Liver (tissue), 9 donors: ENCODE measurements around the gene ATXN1. TPM values are rescaled to one million over a fixed set of nuclear protein-coding genes. Genes with fewer than 3 reads are reported as not detected.
A peak's percentile ranks its signal among the peaks of the same experiment; 100 is the strongest.

ENCODE experiments used
- DNase-seq: peaks from one replicate; pipeline ENCODE4 v3.0.0-alpha.2; 2017; ENCODE audit warnings: low spot score
- H3K27ac ChIP-seq, 2 donors: one replicate each; pipeline ENCODE4 v1.7.0; 2013; ENCODE audit warnings: inconsistent platforms in 2 of 2, low read length in 2 of 2, control low read depth in 1 of 2, low read depth in 1 of 2, mild to moderate bottlenecking in 1 of 2
- H3K27me3 ChIP-seq, 4 donors: one replicate each; pipeline versions ENCODE4 v1.6.1 to v1.7.0; 2013; ENCODE audit warnings: low read length in 3 of 4, inconsistent platforms in 1 of 4, mild to moderate bottlenecking in 1 of 4, moderate library complexity in 1 of 4; ENCODE audit not compliant: control insufficient read depth in 4 of 4, insufficient read depth in 4 of 4
- H3K36me3 ChIP-seq, 4 donors: one replicate each; pipeline versions ENCODE4 v1.6.1 to v1.7.0; 2013; ENCODE audit warnings: low read length in 3 of 4, mild to moderate bottlenecking in 3 of 4, low read depth in 1 of 4, moderate library complexity in 1 of 4; ENCODE audit not compliant: control insufficient read depth in 4 of 4, insufficient read depth in 3 of 4
- H3K4me1 ChIP-seq, 4 donors: one replicate each; pipeline versions ENCODE4 v1.6.1 to v1.7.0; 2013; ENCODE audit warnings: low read length in 3 of 4, mild to moderate bottlenecking in 3 of 4, moderate library complexity in 1 of 4; ENCODE audit not compliant: control insufficient read depth in 4 of 4, insufficient read depth in 4 of 4
- H3K4me3 ChIP-seq, 3 donors: one replicate each; pipeline versions ENCODE4 v1.6.1 to v1.7.0; 2013; ENCODE audit warnings: low read length in 3 of 3, control low read depth in 1 of 3, low read depth in 1 of 3, mild to moderate bottlenecking in 1 of 3
- H3K9ac ChIP-seq, 2 donors: one replicate each; pipeline ENCODE4 v1.7.0; 2013; ENCODE audit warnings: low read length in 2 of 2, mild to moderate bottlenecking in 2 of 2, moderate library complexity in 2 of 2, control low read depth in 1 of 2, low read depth in 1 of 2
- H3K9me3 ChIP-seq, 4 donors: one replicate each; pipeline versions ENCODE4 v1.6.1 to v1.7.0; 2013; ENCODE audit warnings: low read length in 3 of 4; ENCODE audit not compliant: control insufficient read depth in 4 of 4
- EGR1 ChIP-seq, 2 donors: IDR thresholded peaks; 2 replicates each; pipeline ENCODE4 v1.6.1; 2016 to 2018; ENCODE audit warnings: antibody characterized with exemption in 2 of 2, low read depth in 2 of 2
- FOXA1 ChIP-seq: IDR thresholded peaks from 2 replicates; pipeline ENCODE4 v1.6.1; 2016; ENCODE audit warnings: antibody characterized with exemption
- FOXA2 ChIP-seq: IDR thresholded peaks from 2 replicates; pipeline ENCODE4 v1.6.1; 2016; ENCODE audit warnings: antibody characterized with exemption
- GABPA ChIP-seq, 2 donors: IDR thresholded peaks in 1 of 2; conservative IDR thresholded peaks in 1 of 2; 2 replicates each; pipeline ENCODE4 v1.6.1; 2016; ENCODE audit warnings: antibody characterized with exemption in 2 of 2, mild to moderate bottlenecking in 1 of 2, moderate library complexity in 1 of 2
- HNF4A ChIP-seq, 2 donors: conservative IDR thresholded peaks; 2 replicates each; pipeline ENCODE4 v1.6.1; 2016; ENCODE audit warnings: antibody characterized with exemption in 2 of 2, mild to moderate bottlenecking in 2 of 2
- HNF4G ChIP-seq: IDR thresholded peaks from 2 replicates; pipeline ENCODE4 v1.6.1; 2016; ENCODE audit warnings: antibody characterized with exemption
- JUND ChIP-seq, 2 donors: IDR thresholded peaks; 2 replicates each; pipeline ENCODE4 v1.6.1; 2016; ENCODE audit warnings: antibody characterized with exemption in 2 of 2
- NR2F2 ChIP-seq: IDR thresholded peaks from 2 replicates; pipeline ENCODE4 v1.6.1; 2016; ENCODE audit warnings: antibody characterized with exemption
- RAD21 ChIP-seq, 2 donors: IDR thresholded peaks; 2 replicates each; pipeline ENCODE4 v1.6.1; 2016; ENCODE audit warnings: antibody characterized with exemption in 2 of 2, mild to moderate bottlenecking in 2 of 2
- RXRA ChIP-seq, 2 donors: IDR thresholded peaks; 2 replicates each; pipeline ENCODE4 v1.6.1; 2017 to 2018; ENCODE audit warnings: antibody characterized with exemption in 2 of 2, mild to moderate bottlenecking in 1 of 2
- SP1 ChIP-seq: IDR thresholded peaks from 2 replicates; pipeline ENCODE4 v1.6.1; 2018; ENCODE audit warnings: antibody characterized with exemption, mild to moderate bottlenecking
- TAF1 ChIP-seq: conservative IDR thresholded peaks from 2 replicates; pipeline ENCODE4 v1.6.1; 2016; ENCODE audit warnings: antibody characterized with exemption, mild to moderate bottlenecking
- YY1 ChIP-seq: IDR thresholded peaks from 2 replicates; pipeline ENCODE4 v1.6.1; 2016; ENCODE audit warnings: antibody characterized with exemption, mild to moderate bottlenecking
- WGBS: extraction: QIAGEN DNeasy Blood & Tissue Kit; methylation state at CpG from one replicate; pipeline ENCODE4 v1.1.7; 2013; 5-methylcytosine and 5-hydroxymethylcytosine counted together
- polyA plus RNA-seq, 2 donors: library from polyadenylated mRNA; stranded (reverse) in 1 of 2; unstranded in 1 of 2; fragments of 200-250 nt in 1 of 2; fragments of >200 nt in 1 of 2; fragmentation: Nextera tagmentation in 1 of 2; extraction: Ambion mirVana in 1 of 2; gene quantifications; one replicate each; pipeline versions ENCODE4 v1.2.1 to v1.2.3, GENCODE V29; 2013 to 2015
- total RNA-seq, 2 donors: library from RNA; depleted of rRNA; stranded (reverse); fragments of >200 nt; gene quantifications; one replicate each; pipeline ENCODE4 v1.2.3, GENCODE V29; 2014
- TF ChIP-seq, protein P1 (sequence below): IDR thresholded peaks from 2 replicates; pipeline ENCODE4 v1.6.1; 2016; ENCODE audit warnings: antibody characterized with exemption, mild to moderate bottlenecking
- TF ChIP-seq, protein P2 (sequence below): fragments of 150-350 bp; IDR thresholded peaks from 2 replicates; pipeline ENCODE4 v1.5.1; 2017; ENCODE audit warnings: improper control_type of control experiment, low read depth, low read length; ENCODE audit not compliant: missing input control
- TF ChIP-seq, protein P3 (sequence below): IDR thresholded peaks from 2 replicates; pipeline ENCODE4 v1.6.1; 2016; ENCODE audit warnings: antibody characterized with exemption
- TF ChIP-seq, protein P4 (sequence below): IDR thresholded peaks from 2 replicates; pipeline ENCODE4 v1.6.1; 2016; ENCODE audit warnings: antibody characterized with exemption
- TF ChIP-seq, protein P5 (sequence below): IDR thresholded peaks from 2 replicates; pipeline ENCODE4 v1.6.1; 2016; ENCODE audit warnings: antibody characterized with exemption
- donor health status: healthy.
- donor health status: healthy.
- donor health status: healthy.
- donor health status: healthy.
- donor health status: healthy.

ATXN1 gene
- total and polyA plus RNA-seq, 4 donors: 4.3 to 29.7 (median 8.2) TPM

DNA sequence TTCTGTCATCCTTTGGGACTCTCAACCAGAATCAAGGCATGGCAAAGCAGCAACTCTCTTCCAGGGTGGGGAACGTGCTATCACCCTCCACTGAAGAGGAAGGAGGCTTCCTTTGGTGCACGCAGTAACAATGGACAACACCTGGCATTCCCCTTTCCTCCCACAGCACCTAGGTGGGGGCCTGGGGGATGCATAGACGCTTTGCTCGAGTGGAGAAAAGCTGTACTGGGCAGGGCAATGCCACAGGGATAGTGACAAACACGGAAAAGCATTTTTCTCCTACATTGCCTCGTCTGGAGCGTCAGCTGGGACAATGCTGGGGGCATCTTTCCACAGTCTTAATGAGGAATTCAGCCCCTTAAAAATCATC, 439.9 kb downstream of the ATXN1 start:
- TF ChIP-seq, protein P1, sequence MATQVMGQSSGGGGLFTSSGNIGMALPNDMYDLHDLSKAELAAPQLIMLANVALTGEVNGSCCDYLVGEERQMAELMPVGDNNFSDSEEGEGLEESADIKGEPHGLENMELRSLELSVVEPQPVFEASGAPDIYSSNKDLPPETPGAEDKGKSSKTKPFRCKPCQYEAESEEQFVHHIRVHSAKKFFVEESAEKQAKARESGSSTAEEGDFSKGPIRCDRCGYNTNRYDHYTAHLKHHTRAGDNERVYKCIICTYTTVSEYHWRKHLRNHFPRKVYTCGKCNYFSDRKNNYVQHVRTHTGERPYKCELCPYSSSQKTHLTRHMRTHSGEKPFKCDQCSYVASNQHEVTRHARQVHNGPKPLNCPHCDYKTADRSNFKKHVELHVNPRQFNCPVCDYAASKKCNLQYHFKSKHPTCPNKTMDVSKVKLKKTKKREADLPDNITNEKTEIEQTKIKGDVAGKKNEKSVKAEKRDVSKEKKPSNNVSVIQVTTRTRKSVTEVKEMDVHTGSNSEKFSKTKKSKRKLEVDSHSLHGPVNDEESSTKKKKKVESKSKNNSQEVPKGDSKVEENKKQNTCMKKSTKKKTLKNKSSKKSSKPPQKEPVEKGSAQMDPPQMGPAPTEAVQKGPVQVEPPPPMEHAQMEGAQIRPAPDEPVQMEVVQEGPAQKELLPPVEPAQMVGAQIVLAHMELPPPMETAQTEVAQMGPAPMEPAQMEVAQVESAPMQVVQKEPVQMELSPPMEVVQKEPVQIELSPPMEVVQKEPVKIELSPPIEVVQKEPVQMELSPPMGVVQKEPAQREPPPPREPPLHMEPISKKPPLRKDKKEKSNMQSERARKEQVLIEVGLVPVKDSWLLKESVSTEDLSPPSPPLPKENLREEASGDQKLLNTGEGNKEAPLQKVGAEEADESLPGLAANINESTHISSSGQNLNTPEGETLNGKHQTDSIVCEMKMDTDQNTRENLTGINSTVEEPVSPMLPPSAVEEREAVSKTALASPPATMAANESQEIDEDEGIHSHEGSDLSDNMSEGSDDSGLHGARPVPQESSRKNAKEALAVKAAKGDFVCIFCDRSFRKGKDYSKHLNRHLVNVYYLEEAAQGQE: no peak
- TF ChIP-seq FOXA1 (no peak), RXRA (IDR thresholded peaks at IDR 0.05) (no peak), RAD21 (IDR thresholded peaks at IDR 0.05) (no peak), HNF4A (conservative IDR thresholded peaks at IDR 0.05) (no peak), YY1 (no peak), SP1 (no peak), EGR1 (IDR thresholded peaks at IDR 0.05; ENCODE audit: low read depth in 2 of 2) (no peak), NR2F2 (no peak), JUND (IDR thresholded peaks at IDR 0.05) (no peak), GABPA (IDR thresholded peaks at IDR 0.05 in 1 of 2, conservative IDR thresholded peaks at IDR 0.05 in 1 of 2) (no peak)
- TF ChIP-seq, protein P2, sequence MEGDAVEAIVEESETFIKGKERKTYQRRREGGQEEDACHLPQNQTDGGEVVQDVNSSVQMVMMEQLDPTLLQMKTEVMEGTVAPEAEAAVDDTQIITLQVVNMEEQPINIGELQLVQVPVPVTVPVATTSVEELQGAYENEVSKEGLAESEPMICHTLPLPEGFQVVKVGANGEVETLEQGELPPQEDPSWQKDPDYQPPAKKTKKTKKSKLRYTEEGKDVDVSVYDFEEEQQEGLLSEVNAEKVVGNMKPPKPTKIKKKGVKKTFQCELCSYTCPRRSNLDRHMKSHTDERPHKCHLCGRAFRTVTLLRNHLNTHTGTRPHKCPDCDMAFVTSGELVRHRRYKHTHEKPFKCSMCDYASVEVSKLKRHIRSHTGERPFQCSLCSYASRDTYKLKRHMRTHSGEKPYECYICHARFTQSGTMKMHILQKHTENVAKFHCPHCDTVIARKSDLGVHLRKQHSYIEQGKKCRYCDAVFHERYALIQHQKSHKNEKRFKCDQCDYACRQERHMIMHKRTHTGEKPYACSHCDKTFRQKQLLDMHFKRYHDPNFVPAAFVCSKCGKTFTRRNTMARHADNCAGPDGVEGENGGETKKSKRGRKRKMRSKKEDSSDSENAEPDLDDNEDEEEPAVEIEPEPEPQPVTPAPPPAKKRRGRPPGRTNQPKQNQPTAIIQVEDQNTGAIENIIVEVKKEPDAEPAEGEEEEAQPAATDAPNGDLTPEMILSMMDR: no peak
- TF ChIP-seq, protein P3, sequence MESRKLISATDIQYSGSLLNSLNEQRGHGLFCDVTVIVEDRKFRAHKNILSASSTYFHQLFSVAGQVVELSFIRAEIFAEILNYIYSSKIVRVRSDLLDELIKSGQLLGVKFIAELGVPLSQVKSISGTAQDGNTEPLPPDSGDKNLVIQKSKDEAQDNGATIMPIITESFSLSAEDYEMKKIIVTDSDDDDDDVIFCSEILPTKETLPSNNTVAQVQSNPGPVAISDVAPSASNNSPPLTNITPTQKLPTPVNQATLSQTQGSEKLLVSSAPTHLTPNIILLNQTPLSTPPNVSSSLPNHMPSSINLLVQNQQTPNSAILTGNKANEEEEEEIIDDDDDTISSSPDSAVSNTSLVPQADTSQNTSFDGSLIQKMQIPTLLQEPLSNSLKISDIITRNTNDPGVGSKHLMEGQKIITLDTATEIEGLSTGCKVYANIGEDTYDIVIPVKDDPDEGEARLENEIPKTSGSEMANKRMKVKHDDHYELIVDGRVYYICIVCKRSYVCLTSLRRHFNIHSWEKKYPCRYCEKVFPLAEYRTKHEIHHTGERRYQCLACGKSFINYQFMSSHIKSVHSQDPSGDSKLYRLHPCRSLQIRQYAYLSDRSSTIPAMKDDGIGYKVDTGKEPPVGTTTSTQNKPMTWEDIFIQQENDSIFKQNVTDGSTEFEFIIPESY: no peak
- TF ChIP-seq, protein P4, sequence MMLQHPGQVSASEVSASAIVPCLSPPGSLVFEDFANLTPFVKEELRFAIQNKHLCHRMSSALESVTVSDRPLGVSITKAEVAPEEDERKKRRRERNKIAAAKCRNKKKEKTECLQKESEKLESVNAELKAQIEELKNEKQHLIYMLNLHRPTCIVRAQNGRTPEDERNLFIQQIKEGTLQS: no peak
- H3K27ac ChIP-seq: no peak overlapping the region
- H3K36me3 ChIP-seq: peaks cover 2 to 8% (median 5%) of the 10 kb centered on the region in 4 donors
- peaks cover 0 to 1% (median 0%) of the 10 kb centered on the region in 4 donors for H3K4me1 ChIP-seq
- no peak overlapping the region for H3K9ac ChIP-seq
- no peak for DNase-seq
- no peaks in the 10 kb centered on the region for H3K9me3 ChIP-seq
- no peak overlapping the region for H3K4me3 ChIP-seq
- WGBS: 94% methylated on average over 7 of the region's 7 CpGs
- H3K27me3 ChIP-seq: no peaks in the 10 kb centered on the region

DNA sequence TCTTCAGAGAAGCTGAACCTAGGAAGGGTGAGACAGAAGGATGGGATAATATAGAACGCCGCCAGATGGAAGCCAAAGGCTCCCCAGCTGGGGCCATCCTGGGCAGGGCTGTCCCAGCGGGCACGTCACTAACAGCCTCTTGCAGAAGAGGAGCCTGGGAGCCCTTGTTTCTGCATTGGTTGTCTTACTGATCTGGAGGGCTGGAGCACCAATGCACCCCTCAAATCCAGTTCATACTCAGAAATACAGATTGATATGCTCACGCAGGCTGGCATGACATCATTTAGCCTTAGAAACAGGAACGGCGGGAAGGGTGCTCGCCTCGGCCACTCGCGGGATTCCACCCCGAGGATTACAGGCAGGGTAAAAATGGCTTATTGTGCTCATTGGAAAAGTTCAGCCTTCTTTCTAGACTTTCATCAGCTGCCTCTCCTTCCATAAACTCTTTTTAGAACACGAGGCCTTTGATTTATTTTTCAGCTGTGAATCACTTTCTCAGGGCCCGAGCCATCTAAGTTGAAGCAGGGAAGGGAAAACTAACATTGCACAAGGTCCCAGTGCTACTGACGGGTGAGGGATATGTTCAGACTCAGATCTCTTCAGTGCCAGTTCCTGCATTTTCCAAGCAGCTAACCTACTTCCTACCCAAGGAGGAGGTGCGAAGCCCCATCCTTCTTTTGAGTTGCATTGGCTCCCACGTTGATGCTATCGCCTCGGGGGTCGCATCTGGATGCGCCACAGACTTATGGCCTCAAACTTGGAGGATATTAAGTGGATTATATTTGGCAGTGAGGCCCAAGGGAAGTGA, 440.5 kb downstream of the ATXN1 start:
- H3K27me3 ChIP-seq: no peaks in the 10 kb centered on the region
- H3K4me3 ChIP-seq: no peak overlapping the region
- H3K4me1 ChIP-seq: peaks cover 0 to 1% (median 0%) of the 10 kb centered on the region in 4 donors
- no peak for DNase-seq
- WGBS: 89% methylated on average over 21 of the region's 21 CpGs
- peak overlapping the region; percentile 31 to 44 for H3K27ac ChIP-seq
- H3K36me3 ChIP-seq: peaks cover 0 to 3% (median 2%) of the 10 kb centered on the region in 4 donors
- peak overlapping the region in 1 of 2 donors; percentile 30 for H3K9ac ChIP-seq
- no peaks in the 10 kb centered on the region for H3K9me3 ChIP-seq
- TF ChIP-seq, protein P5, sequence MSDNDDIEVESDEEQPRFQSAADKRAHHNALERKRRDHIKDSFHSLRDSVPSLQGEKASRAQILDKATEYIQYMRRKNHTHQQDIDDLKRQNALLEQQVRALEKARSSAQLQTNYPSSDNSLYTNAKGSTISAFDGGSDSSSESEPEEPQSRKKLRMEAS: no peak
- TF ChIP-seq, protein P4: no peak
- TF ChIP-seq FOXA2 (no peak), HNF4G (no peak), RXRA (IDR thresholded peaks at IDR 0.05) (no peak), HNF4A (conservative IDR thresholded peaks at IDR 0.05) (no peak), TAF1 (no peak), JUND (IDR thresholded peaks at IDR 0.05) (no peak), RAD21 (IDR thresholded peaks at IDR 0.05) (no peak), EGR1 (IDR thresholded peaks at IDR 0.05; ENCODE audit: low read depth in 2 of 2) (no peak), NR2F2 (no peak)
- TF ChIP-seq, protein P1: no peak
